Stomach (tissue), 9 donors: ENCODE measurements around the gene ARHGAP32. TPM values are rescaled to one million over a fixed set of nuclear protein-coding genes. Genes with fewer than 3 reads are reported as not detected.

Experiments
- DNase-seq, 2 donors: peaks; one replicate each; pipeline versions ENCODE4 v3.0.0 to v3.0.0-alpha.2; 2013 to 2019
- H3K27ac ChIP-seq, 5 donors: fragments of 200-600 bp in 4 of 5; sonication (generic) in 4 of 5; one replicate each; pipeline ENCODE4 v1.5.1; 2013 to 2019; ENCODE audit warnings: mild to moderate bottlenecking in 1 of 5, moderate library complexity in 1 of 5
- H3K27me3 ChIP-seq, 3 donors: fragments of 200-600 bp; sonication (generic); one replicate each; pipeline ENCODE4 v1.5.1; 2017 to 2019; ENCODE audit warnings: mixed run types in 1 of 3
- H3K36me3 ChIP-seq, 4 donors: fragments of 200-600 bp; sonication (generic); 1 replicate in 3 of 4; 2 replicates in 1 of 4; pipeline ENCODE4 v1.5.1; 2016 to 2019
- H3K4me1 ChIP-seq, 4 donors: fragments of 200-600 bp; sonication (generic); one replicate each; pipeline ENCODE4 v1.5.1; 2016 to 2019
- H3K4me3 ChIP-seq, 4 donors: fragments of 200-600 bp; sonication (generic) in 3 of 4; one replicate each; pipeline ENCODE4 v1.5.1; 2016 to 2019; ENCODE audit warnings: mild to moderate bottlenecking in 1 of 4
- H3K9me3 ChIP-seq, 4 donors: fragments of 200-600 bp; sonication (generic); one replicate each; pipeline ENCODE4 v1.5.1; 2016 to 2019
- EP300 ChIP-seq: sonication (generic); formaldehyde crosslinking; IDR thresholded peaks from one replicate; pipeline ENCODE4 v1.6.1; 2017; ENCODE audit warnings: antibody characterized with exemption
- POLR2A ChIP-seq, 4 donors: fragments of 450-650 bp; IDR thresholded peaks; one replicate each; pipeline ENCODE4 v1.6.1; 2016; ENCODE audit warnings: antibody characterized with exemption in 4 of 4, control low read depth in 2 of 4, mild to moderate bottlenecking in 1 of 4, moderate library complexity in 1 of 4
- POLR2AphosphoS5 ChIP-seq, 3 donors: sonication (generic); formaldehyde crosslinking; IDR thresholded peaks; one replicate each; pipeline ENCODE4 v1.6.1; 2016; ENCODE audit warnings: antibody characterized with exemption in 3 of 3
- WGBS, 5 donors: extraction: QIAGEN DNeasy Blood & Tissue Kit in 3 of 5; methylation state at CpG; one replicate each; pipeline versions ENCODE4 v1.1.5 to v1.1.7; 2013 to 2018; 5-methylcytosine and 5-hydroxymethylcytosine counted together
- intact Hi-C: fragments of 100-400 bp; cut with DNase I; formaldehyde crosslinking; loops from one replicate; pipeline ENCODE4 v1.15.1; 2023; ENCODE audit warnings: low total_unique reads
- polyA plus RNA-seq, 3 donors: library from polyadenylated mRNA; stranded (reverse); fragments of 200-250 nt; gene quantifications; one replicate each; pipeline ENCODE4 v1.2.3, GENCODE V29; 2013
- small RNA-seq, 4 donors: library from RNA; depleted of rRNA; stranded (forward); fragments of <200 nt; gene quantifications; one replicate each; pipeline ENCODE3, GENCODE V24; 2016
- total RNA-seq, 5 donors: library from RNA; depleted of rRNA; stranded (reverse); fragments of >200 nt; gene quantifications; one replicate each; pipeline versions ENCODE4 v1.1.0 to v1.2.3, GENCODE V29; 2014 to 2016
- TF ChIP-seq, protein P1 (sequence below), 7 experiments: fragments of 450-650 bp in 4 of 7; fragments of 200-600 bp in 3 of 7; sonication (generic) in 3 of 7; IDR thresholded peaks; one replicate each; pipeline ENCODE4 v1.5.1; 2016 to 2019; ENCODE audit warnings: antibody characterized with exemption in 7 of 7, control low read depth in 2 of 7, mild to moderate bottlenecking in 1 of 7
- donor health status: healthy with polysubstance abuse.
- donor health status: Bipolar disorder and iron deficiency.
- donor health status: healthy.

Gene ARHGAP32
- total and polyA plus RNA-seq, 8 donors = 2.9 to 70.1 (median 34.3) TPM

DNA sequence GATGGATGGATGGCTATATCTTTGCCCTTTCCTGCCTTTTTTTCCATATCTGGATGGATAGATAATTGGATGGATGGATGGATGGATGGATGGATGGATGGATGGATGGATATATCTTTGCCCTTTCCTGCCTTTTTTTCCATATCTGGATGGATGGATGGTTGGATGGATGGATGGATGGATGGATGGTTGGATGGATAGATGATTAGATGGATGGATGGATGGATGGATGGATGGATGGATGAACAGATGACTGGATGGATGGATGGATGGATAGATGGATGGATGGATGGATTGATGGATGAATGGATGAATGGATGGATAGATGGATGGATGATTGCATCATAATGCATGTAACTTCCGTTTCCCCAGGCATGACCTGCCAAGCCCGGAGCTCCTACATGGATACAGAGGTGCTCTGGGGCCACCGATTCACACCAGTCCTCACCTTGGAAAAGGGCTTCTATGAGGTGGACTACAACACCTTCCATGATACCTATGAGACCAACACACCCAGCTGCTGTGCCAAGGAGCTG lies 276.0 kb downstream of the ARHGAP32 start:
- Histone ChIP-seq H3K4me3 (no peak overlapping the region), H3K4me1 (no peaks in the 10 kb centered on the region), H3K36me3 (no peaks in the 10 kb centered on the region), H3K27me3 (peaks cover 0 to 17% (median 0%) of the 10 kb centered on the region in 3 donors), H3K27ac (no peak overlapping the region), H3K9me3 (no peaks in the 10 kb centered on the region)
- intact Hi-C loops = no loop called here
- DNase-seq = no peak
- WGBS, 5 donors = 65 to 82% (median 70%) methylated on average over 3 of the region's 3 CpGs
- TF ChIP-seq POLR2AphosphoS5 (IDR thresholded peaks at IDR 0.05) (no peak), POLR2A (IDR thresholded peaks at IDR 0.05) (no peak)
- TF ChIP-seq, protein P1, sequence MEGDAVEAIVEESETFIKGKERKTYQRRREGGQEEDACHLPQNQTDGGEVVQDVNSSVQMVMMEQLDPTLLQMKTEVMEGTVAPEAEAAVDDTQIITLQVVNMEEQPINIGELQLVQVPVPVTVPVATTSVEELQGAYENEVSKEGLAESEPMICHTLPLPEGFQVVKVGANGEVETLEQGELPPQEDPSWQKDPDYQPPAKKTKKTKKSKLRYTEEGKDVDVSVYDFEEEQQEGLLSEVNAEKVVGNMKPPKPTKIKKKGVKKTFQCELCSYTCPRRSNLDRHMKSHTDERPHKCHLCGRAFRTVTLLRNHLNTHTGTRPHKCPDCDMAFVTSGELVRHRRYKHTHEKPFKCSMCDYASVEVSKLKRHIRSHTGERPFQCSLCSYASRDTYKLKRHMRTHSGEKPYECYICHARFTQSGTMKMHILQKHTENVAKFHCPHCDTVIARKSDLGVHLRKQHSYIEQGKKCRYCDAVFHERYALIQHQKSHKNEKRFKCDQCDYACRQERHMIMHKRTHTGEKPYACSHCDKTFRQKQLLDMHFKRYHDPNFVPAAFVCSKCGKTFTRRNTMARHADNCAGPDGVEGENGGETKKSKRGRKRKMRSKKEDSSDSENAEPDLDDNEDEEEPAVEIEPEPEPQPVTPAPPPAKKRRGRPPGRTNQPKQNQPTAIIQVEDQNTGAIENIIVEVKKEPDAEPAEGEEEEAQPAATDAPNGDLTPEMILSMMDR (IDR thresholded peaks at IDR 0.05) = no peak

DNA sequence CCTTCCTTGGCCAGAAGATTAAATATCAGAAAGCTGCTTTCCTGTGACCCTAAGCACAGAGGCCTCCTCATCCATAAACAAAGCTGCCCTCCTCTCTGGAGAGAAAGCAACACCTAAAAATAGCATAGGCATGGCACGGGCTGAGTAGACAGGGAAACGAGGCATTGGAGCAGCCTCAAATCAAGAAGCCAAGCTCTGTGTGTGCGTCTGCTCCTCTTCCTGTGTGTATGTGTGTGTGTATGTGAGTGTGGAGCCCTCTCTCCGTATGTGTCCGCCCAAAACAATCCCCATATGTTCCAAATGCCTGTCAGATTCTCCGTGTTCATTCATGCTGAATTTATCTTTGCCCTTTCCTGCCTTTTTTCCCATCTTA lies 277.0 kb downstream of the ARHGAP32 start:
- no peak overlapping the region for H3K4me3 ChIP-seq
- TF ChIP-seq POLR2AphosphoS5 (IDR thresholded peaks at IDR 0.05) = no peak
- no peak for TF ChIP-seq POLR2A (IDR thresholded peaks at IDR 0.05)
- TF ChIP-seq, protein P1 (IDR thresholded peaks at IDR 0.05) = no peak
- no peak for TF ChIP-seq EP300
- H3K9me3 ChIP-seq = no peaks in the 10 kb centered on the region
- DNase-seq = no peak
- no peaks in the 10 kb centered on the region for H3K36me3 ChIP-seq
- WGBS, 5 donors = 63 to 81% (median 74%) methylated on average over 6 of the region's 6 CpGs
- intact Hi-C loops = no loop called here
- no peak overlapping the region for H3K27ac ChIP-seq
- H3K27me3 ChIP-seq = peaks cover 0 to 11% (median 0%) of the 10 kb centered on the region in 3 donors
- H3K4me1 ChIP-seq = peaks cover 0 to 3% (median 0%) of the 10 kb centered on the region in 4 donors

Small RNA genes within 50 kb of the gene (small RNA-seq; reads per million reads assigned to genes)
- gene RF00019 (0 reads per million in 4 donors), gene RNU6-874P (0 reads per million in 4 donors), gene RNU6-876P (0 reads per million in 4 donors)

Other genes starting within 250 kb of the ARHGAP32 start
- gene TP53AIP1, start 249.5 kb downstream of the ARHGAP32 start, total RNA-seq = not detected
- gene TP53AIP1, start 249.5 kb downstream of the ARHGAP32 start, polyA plus RNA-seq = 10 to 100 TPM in 1 of 3 donors, not detected in 2; 22.4 TPM
- 1 to 10 TPM in 4 of 5 donors, not detected in 1; 1.5 to 3.6 (median 2.3) TPM for gene BARX2, start 183.5 kb upstream of the ARHGAP32 start, total RNA-seq
- gene BARX2, start 183.5 kb upstream of the ARHGAP32 start, polyA plus RNA-seq = 10 to 100 TPM in 1 of 3 donors, 1 to 10 TPM in 2; 1.1 to 27.7 (median 4.6) TPM